Spleen (tissue), 7 donors: ENCODE measurements around the gene FAM50A.

Source experiments
- POLR2A ChIP-seq, 3 donors: fragments of 450-650 bp; IDR thresholded peaks; one replicate each; pipeline ENCODE4 v1.5.1; 2017; ENCODE audit warnings: antibody characterized with exemption in 3 of 3, mild to moderate bottlenecking in 1 of 3
- POLR2AphosphoS5 ChIP-seq, 3 donors: sonication (generic); formaldehyde crosslinking; IDR thresholded peaks; one replicate each; pipeline ENCODE4 v1.5.1; 2017; ENCODE audit warnings: antibody characterized with exemption in 3 of 3
- TF ChIP-seq, protein P1 (sequence below), 11 experiments: fragments of 200-600 bp in 7 of 11; fragments of 450-650 bp in 4 of 11; sonication (generic) in 4 of 11; IDR thresholded peaks in 8 of 11; conservative IDR thresholded peaks in 3 of 11; 1 replicate in 7 of 11; 2 replicates in 4 of 11; pipeline versions ENCODE4 v1.4.0 to v1.8.0; 2016 to 2021; ENCODE audit warnings: antibody characterized with exemption in 11 of 11, inconsistent platforms in 4 of 11, mild to moderate bottlenecking in 1 of 11
- donor health status: DM: no; HTN: no; CAD: no; lungs with moderate emphysema.
- donor health status: DM: no; HTN: no; CAD: no.
- donor health status: DM: no; HTN: no; CAD: no.

DNA sequence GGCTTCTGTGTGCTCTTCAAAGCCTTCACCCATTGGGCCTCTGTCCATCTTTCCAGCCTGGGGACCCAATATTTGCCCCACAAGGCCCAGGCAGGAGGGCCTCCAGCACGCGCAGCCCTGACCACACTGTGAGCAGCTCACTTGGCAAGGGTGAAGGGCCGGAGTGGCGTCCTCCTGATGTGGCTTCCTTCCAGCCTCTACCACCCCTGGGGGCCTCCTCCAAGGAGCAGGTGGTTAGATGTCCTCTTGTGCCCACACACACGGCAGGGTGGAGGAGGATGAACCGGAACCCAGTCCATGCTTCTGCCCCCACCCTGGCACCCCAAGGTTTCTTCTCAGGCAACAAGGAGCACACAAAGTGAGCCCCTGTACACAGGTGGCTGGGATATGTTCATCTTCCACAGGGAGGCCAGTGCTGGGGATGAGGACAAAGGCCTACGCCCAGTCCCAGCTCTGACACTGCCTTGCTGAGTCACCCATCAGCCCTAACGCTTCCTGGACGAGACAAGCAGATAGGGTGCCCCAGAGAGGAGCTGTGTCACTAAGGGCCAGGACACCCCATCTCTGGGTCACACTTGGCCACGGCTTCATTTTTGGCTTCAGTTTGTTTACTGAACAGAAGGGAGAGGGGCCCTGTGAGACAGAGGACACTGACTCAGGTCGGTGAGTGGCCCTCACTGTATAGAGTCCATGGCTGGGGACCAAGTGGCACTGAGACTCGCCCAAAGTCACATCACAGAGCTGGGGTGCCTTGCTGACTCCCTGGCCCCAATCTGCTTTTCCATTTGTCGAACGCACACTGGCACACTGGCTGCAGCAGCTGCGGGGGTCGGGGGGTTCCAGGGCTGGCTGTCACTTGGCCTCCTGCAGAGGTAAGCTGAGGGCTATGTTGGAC lies 40.6 kb downstream of the FAM50A start:
- TF ChIP-seq, protein P1, sequence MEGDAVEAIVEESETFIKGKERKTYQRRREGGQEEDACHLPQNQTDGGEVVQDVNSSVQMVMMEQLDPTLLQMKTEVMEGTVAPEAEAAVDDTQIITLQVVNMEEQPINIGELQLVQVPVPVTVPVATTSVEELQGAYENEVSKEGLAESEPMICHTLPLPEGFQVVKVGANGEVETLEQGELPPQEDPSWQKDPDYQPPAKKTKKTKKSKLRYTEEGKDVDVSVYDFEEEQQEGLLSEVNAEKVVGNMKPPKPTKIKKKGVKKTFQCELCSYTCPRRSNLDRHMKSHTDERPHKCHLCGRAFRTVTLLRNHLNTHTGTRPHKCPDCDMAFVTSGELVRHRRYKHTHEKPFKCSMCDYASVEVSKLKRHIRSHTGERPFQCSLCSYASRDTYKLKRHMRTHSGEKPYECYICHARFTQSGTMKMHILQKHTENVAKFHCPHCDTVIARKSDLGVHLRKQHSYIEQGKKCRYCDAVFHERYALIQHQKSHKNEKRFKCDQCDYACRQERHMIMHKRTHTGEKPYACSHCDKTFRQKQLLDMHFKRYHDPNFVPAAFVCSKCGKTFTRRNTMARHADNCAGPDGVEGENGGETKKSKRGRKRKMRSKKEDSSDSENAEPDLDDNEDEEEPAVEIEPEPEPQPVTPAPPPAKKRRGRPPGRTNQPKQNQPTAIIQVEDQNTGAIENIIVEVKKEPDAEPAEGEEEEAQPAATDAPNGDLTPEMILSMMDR (IDR thresholded peaks at IDR 0.05 in 8 of 11, conservative IDR thresholded peaks at IDR 0.05 in 3 of 11) = no peak
- TF ChIP-seq POLR2AphosphoS5 (IDR thresholded peaks at IDR 0.05) = no peak
- no peak for TF ChIP-seq POLR2A (IDR thresholded peaks at IDR 0.05)
